ENCODE results near the gene COX6B2.
A peak's percentile ranks its signal among the peaks of the same experiment; 100 is the strongest.

COX6B2 gene

DNA sequence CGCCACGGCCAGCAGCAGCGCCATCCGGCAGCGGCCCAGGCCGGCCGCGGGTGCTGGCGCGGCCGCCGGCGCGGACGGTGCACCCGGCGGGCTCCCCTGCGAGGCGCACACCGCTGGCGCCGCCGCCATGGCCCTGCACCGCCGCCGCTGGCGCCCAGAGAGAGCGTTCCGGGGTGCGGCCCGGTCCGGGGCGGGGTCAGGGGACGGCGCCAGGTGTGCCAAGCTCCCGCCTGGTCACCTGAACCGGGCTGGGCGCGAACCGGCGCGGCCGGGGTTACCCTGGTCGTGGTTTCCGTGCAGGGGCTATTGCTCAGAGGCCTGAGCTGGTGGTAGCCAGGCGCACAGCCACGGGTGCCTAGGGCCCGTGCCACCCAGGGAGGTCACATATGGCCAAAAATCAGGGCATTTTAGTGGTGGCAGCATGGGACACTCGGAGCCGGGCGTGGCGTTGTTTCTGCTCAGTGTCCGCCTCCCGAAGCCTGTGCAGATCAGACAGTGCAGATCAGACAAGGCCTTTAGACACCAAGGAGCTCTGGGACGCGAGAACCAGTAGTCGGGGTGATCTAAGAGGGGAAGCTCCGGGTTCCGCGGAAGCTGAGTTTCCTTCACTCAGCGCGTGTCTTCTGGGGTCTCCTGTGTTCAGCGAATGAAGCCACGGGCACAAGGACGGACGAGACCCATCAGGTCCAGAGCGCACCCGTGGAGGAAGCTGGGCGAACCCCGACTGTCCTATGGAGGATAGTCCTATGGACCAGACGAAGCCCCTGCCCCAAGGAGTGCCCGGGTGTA lies 29.8 kb upstream of the COX6B2 start, which contains the start of gene TMEM238:
Gene TMEM238, minus strand, starts transcription at position 162 of the 789 bp plus-strand sequence. Its CDS starts 33 bp downstream, at position 129.
- no peak for DNase-seq
- intact Hi-C loops (cut with DNase I) = loop anchor here (5.0 kb wide), 2 partner anchors 47 to 82 kb away; partner anchors contain the start of gene KMT5C

DNA sequence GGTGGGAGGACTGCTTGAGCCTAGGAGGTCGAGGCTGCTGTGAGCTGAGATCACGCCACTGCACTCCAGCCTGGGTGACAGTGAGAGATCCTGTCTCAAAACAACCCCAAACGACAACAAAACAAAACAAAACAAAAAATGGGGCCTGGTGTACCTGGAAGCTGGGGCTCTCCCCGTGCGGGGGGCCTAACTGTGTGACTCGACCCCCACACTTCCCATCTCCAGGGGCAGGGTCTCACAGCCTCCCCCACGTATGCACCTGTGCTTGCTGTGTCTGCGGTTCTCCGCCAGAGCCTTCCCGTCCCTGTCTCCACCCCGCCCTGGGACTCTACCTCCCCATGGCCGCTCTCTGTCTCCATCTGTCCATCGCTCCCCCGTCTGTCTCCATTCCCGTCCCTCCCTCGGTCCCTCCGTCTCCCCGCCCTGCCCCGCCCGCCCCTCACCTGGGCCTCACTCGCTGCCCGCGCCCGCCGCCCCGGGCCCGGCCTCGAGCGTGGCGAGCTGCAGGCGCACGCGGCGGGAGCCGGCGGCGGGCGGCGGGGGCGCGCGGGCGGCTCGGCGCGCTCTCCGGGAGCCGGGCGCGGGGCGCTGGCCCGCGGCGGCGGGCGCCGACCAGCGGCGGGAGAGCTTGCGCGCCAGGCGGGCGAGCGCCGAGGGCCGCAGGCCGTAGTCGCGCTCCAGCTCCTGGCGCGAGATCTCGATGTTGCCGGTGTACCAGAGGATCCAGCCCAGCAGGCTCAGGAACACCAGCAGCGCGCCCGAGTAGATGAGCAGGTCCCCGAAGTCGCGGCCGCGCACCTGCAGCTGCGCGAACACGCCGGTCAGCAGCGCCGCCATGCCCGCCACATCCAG lies 29.0 kb upstream of the COX6B2 start:
- intact Hi-C loops (cut with DNase I) = loop anchor here (5.0 kb wide), 2 partner anchors 46 to 81 kb away; partner anchors contain the start of gene KMT5C
- peak in 6 of 10 donors; percentile 40 to 92 (median 58) for DNase-seq

DNA sequence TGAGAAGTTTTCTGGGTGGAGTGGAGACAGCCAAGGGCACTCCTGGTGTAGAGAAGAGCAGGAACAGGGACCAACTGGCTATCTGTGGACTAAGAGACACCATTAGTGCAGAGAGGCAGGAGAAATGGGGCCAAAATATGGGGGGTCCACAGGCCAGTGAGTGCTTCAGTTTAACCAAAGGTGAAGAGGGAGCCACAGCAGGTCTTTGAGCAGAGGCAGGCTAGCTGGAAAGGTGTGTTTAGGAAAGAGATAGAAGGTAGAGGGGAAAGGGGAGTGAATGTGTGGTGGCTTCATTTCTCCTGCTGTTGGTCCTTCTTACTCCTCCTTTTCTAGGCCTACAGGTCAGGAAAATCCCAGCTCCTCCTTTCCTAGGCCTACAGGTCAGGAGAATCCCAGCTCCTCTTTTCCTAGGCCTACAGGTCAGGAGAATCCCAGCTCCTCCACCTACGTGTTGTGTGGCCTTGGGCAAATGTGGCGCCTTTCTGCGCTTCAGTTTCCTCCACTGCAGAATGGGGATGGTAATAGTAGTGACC lies 28.1 kb upstream of the COX6B2 start:
- intact Hi-C loops (cut with DNase I) = loop anchor here (5.0 kb wide), 2 partner anchors 45 to 80 kb away; partner anchors contain the start of gene KMT5C
- DNase-seq = no peak

- intact Hi-C loops (cut with DNase I) = loop anchor here (5.0 kb wide), 2 partner anchors 45 to 80 kb away; partner anchors contain the start of gene KMT5C
These were observed 27.5 kb upstream of the COX6B2 start for GRCh38 chr19:55382013-55382412.

DNA sequence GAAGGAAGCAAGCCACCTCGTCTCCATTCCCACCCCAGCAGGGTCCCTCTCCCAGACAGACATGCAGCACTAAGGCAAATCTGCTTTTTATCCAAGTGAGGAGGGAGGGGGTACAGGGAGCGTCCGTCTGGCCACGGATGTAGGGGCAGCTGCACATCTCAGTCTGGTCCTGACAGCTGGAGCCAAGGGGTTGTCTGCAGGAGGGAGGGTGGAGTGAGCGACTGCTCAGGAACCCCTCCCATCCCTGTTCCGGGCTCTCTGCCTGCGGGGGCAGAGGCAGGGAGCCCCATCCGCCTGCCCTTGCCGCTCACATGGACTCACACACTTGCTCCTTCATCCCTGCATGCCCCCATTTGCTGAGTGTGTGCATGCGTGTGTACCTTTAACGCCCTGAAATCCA lies 24.7 kb upstream of the COX6B2 start:
- no peak for DNase-seq
- intact Hi-C loops (cut with DNase I) = no loop called here

More at GRCh38 chr19:55382013-55382412, 27.5 kb upstream of the COX6B2 start:
- DNase-seq = no peak

- intact Hi-C loops (cut with DNase I) = no loop called here
- no peak for DNase-seq
These were observed 23.0 kb upstream of the COX6B2 start for GRCh38 chr19:55377356-55378131.

DNA sequence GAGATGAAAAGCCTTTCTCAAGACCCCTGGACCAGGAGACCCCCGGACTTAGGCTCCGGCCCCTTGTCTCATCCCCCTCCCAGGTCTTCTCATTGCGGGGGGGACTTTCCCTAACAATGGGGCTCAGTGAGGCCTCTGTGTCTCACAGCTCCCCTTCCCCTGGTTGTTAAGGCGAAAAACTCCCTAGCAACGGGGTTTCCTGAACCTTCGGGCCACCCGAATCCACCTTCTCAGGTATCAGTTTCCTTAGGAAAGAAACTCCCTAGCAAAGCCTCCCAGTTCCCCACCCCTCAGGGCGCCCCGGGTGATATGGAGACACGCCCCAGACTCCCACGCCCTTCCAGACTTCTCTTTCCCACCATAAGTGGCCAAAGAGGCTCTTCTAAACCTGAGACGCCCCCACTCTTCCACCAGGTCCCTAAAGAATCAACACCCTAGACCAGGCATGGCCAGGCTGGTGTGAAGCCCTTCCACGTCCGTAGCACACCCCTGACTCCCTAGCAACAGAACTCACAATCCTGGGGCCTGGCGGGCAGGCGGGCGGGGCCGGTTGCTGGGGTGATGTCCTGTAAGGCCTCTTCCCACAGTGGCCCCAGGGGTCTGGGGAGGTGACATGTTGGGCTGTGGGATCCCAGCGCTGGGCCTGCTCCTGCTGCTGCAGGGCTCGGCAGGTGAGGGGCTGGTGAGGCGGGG lies 21.9 kb upstream of the COX6B2 start, which contains the start of gene TMEM190:
Gene TMEM190, plus strand, starts transcription at position 586 of the 693 bp plus-strand sequence. Its CDS starts 28 bp downstream, at position 614.
- DNase-seq = peak in 1 of 10 donors; percentile 77
- intact Hi-C loops (cut with DNase I) = no loop called here

DNA sequence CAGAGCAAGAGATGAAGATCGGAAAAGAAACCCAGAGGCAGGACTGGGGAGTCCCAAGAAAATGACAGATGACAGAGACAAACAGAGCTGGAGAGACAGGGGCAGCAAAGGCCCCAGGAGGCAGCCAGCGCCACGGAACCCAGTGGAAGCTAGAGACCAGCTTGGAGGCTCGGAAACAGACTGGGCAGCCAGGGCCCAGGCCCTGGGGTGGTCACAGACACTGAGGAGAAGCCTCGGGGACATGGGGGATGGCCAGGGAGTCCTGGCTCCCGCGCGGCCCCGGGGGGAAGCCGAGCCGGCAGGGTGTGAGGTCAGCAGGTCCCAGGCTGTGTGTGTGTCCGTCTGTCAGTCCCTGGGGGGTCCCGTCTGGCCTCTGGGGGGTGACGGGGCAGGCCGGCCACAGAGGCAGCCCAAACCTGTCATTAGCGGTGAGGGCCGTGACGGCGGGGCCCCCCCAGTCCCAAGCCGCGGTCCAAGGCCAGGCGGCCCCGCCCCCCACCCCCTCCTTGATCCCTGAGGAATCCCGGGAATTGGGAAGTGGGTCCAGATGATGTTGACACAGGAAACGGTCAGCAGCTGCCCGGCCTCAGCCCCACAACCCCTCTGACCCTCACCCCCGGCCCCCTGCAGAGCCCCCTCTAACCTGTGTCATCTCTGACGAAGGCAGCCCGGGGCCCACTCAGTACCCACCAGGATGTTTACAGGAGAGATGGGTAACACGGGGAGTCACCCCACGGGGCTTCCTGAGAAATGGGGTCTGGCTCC lies 19.7 kb upstream of the COX6B2 start:
- intact Hi-C loops (cut with DNase I) = no loop called here
- no peak for DNase-seq

DNA sequence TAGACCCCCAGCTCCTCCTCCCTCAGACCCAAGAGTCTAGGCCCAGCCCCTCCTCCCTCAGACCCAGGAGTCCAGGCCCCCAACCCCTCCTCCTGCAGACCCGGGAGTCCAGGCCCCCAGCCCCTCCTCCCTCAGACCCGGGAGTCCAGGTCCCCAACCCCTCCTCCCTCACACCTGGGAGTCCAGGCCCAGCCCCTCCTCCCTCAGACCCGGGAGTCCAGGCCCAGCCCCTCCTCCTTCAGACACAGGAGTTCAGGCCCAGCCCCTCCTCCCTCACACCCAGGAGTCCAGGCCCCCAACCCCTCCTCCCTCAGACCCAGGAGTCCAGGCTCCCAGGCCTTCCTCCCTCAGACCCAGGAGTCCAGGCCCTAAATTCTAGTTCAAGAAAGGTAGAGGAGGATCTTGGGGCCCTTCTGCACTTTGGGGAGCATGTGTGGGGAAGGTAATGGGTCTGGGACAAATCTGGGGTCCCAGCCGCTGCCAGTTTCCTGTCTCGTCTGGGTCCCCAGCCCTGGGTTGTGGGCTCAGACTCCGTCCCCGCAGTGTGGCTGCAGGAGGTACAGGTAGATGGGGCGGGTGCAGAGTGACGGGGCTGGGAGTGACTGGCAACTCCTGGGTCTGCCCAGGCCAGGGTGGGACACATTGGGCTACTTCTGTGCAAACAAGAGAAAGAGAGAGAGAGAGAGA lies 18.9 kb upstream of the COX6B2 start:
- no peak for DNase-seq
- intact Hi-C loops (cut with DNase I) = no loop called here

GRCh38 chr19:55372316-55373081 lies 18.0 kb upstream of the COX6B2 start:
- intact Hi-C loops (cut with DNase I) = no loop called here
- DNase-seq = no peak

GRCh38 chr19:55370305-55370988 lies 15.9 kb upstream of the COX6B2 start, which contains the start of gene IL11:
IL11 (minus strand) TSS chr19:55370463; CDS start chr19:55370310, 153 bp downstream.
- no peak for DNase-seq
- intact Hi-C loops (cut with DNase I) = no loop called here

- DNase-seq = peak in 1 of 10 donors; percentile 71
- intact Hi-C loops (cut with DNase I) = no loop called here
These were observed 15.3 kb upstream of the COX6B2 start for GRCh38 chr19:55369653-55370304.

DNA sequence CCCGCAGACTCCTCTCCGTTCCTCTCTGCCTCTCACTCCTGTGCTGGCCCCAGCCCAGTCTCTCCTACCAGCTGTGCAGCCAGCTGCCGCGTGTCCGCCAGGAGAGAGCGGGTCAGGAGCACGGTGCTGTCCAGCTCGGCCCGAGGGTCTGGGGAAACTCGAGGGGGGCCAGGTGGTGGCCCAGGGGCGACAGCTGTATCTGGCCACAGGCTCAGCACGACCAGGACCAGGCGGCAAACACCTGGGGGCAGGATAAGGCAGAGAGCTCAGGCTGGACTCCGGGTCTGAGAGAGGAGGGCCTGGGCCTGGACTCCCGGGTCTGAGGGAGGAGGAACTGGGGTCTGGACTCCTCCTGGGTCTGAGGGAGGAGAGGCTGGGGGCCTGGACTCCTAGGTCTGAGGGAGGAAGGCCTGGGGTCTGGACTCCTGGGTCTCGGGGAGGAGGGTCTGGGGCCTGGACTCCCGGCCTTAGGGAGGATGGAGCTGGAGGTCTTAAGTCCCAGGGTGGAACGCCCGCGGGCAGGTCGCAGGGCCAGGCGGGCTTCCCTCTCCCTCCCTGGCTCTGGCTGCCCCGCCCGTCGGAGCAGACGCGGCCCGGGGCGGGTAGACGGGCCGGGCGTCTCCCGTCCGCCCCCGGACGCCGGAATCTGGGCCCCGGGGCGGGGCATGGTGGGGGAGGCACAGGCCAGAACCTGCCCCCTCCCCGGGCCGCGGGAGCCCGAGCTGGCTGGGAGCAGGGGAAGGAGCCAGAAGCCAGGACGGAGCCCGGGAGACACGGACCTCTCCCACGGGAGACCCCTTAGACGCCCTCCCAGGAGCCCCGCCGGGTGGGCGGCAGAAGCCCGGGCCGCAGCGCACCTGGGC lies 14.4 kb upstream of the COX6B2 start:
- DNase-seq = no peak
- intact Hi-C loops (cut with DNase I) = no loop called here

DNA sequence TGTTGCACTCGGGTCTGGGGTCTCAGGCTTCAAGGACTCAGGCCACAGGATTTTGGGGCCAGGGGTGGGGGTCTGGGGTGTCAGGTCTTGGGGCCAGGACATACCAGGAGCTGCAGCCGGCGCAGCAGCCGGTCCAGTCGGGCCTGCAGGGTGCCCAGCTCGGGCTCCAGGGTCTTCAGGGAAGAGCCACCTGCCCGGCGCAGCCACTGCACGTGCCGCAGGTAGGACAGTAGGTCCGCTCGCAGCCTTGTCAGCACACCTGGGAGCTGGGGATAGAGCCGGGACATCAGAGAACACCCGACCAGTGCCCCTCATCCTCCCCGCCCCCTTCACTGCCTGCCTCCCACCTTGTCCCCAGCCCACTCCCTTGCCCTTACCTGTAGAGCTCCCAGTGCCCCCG lies 13.6 kb upstream of the COX6B2 start:
- DNase-seq = no peak
- intact Hi-C loops (cut with DNase I) = no loop called here

- intact Hi-C loops (cut with DNase I) = no loop called here
- no peak for DNase-seq
These were observed 12.3 kb upstream of the COX6B2 start for GRCh38 chr19:55366790-55367189.

Measured in posterior cingulate gyrus (tissue), 11 donors.